Sigmoid colon (tissue), 7 donors: ENCODE data around the gene ARHGAP44. TPM values are rescaled to one million over a fixed set of nuclear protein-coding genes. Genes with fewer than 3 reads are reported as not detected.

Experiments
- DNase-seq: peaks from one replicate; pipeline ENCODE4 v3.0.0-alpha.2; 2019
- H3K27ac ChIP-seq, 4 donors: fragments of 200-600 bp; sonication (generic); one replicate each; pipeline ENCODE4 v1.5.1; 2016 to 2019; ENCODE audit warnings: mild to moderate bottlenecking in 1 of 4
- H3K27me3 ChIP-seq, 3 donors: fragments of 200-600 bp; sonication (generic); one replicate each; pipeline ENCODE4 v1.5.1; 2019; ENCODE audit warnings: mild to moderate bottlenecking in 1 of 3
- H3K36me3 ChIP-seq, 4 donors: fragments of 200-600 bp; sonication (generic); one replicate each; pipeline ENCODE4 v1.5.1; 2016 to 2019
- H3K4me1 ChIP-seq, 4 donors: fragments of 200-600 bp; sonication (generic); one replicate each; pipeline ENCODE4 v1.5.1; 2017 to 2019
- H3K4me3 ChIP-seq, 4 donors: fragments of 200-600 bp; sonication (generic); one replicate each; pipeline ENCODE4 v1.5.1; 2017 to 2019; ENCODE audit warnings: mild to moderate bottlenecking in 2 of 4, moderate library complexity in 1 of 4
- H3K9me3 ChIP-seq, 4 donors: fragments of 200-600 bp in 3 of 4; sonication (generic) in 3 of 4; one replicate each; pipeline versions ENCODE4 v1.5.1 to v1.6.1; 2013 to 2019
- CTCF ChIP-seq, 4 experiments: fragments of 450-650 bp in 3 of 4; fragments of 200-600 bp in 1 of 4; IDR thresholded peaks; one replicate each; pipeline ENCODE4 v1.5.1; 2016 to 2019; ENCODE audit warnings: antibody characterized with exemption in 4 of 4, mild to moderate bottlenecking in 3 of 4, moderate library complexity in 2 of 4
- EP300 ChIP-seq, 4 donors: sonication (generic); formaldehyde crosslinking; IDR thresholded peaks; one replicate each; pipeline ENCODE4 v1.6.1; 2017; ENCODE audit warnings: antibody characterized with exemption in 4 of 4
- POLR2A ChIP-seq, 2 donors: fragments of 450-650 bp; IDR thresholded peaks; one replicate each; pipeline ENCODE4 v1.6.1; 2016; ENCODE audit warnings: antibody characterized with exemption in 2 of 2, mild to moderate bottlenecking in 2 of 2, moderate library complexity in 2 of 2
- POLR2AphosphoS5 ChIP-seq, 4 donors: sonication (generic); formaldehyde crosslinking; IDR thresholded peaks; one replicate each; pipeline ENCODE4 v1.6.1; 2017; ENCODE audit warnings: antibody characterized with exemption in 4 of 4
- WGBS, 2 donors: extraction: QIAGEN DNeasy Blood & Tissue Kit; methylation state at CpG; one replicate each; pipeline ENCODE4 v1.1.7; 2013; 5-methylcytosine and 5-hydroxymethylcytosine counted together
- intact Hi-C: fragments of 100-400 bp; cut with DNase I; formaldehyde crosslinking; loops from one replicate; pipeline ENCODE4 v1.15.1; 2023
- polyA plus RNA-seq, 3 donors: library from polyadenylated mRNA; stranded (reverse); fragments of 200-250 nt; gene quantifications; one replicate each; pipeline ENCODE4 v1.2.3, GENCODE V29; 2013
- total RNA-seq, 4 donors: library from RNA; depleted of rRNA; stranded (reverse); fragments of >200 nt; gene quantifications; one replicate each; pipeline ENCODE4 v1.1.0, GENCODE V29; 2016
- donor health status: healthy with polysubstance abuse.
- donor health status: Bipolar disorder and iron deficiency.
- donor health status: healthy.

ARHGAP44 gene
- total and polyA plus RNA-seq, 7 donors, result 2.6 to 23.8 (median 6.4) TPM

GRCh38 chr17:12940699-12941098, 151.4 kb downstream of the ARHGAP44 start:
- no peaks in the 10 kb centered on the region for H3K9me3 ChIP-seq
- DNase-seq, result no peak
- no peaks in the 10 kb centered on the region for H3K4me1 ChIP-seq
- H3K27me3 ChIP-seq, result no peaks in the 10 kb centered on the region
- H3K36me3 ChIP-seq, result no peaks in the 10 kb centered on the region
- no peak overlapping the region for H3K27ac ChIP-seq
- intact Hi-C loops, result no loop called here
- WGBS, 2 donors, result 82 to 88% methylated on average over 2 of the region's 2 CpGs
- no peak for TF ChIP-seq POLR2A (IDR thresholded peaks at IDR 0.05)
- TF ChIP-seq EP300 (IDR thresholded peaks at IDR 0.05), result no peak
- TF ChIP-seq POLR2AphosphoS5 (IDR thresholded peaks at IDR 0.05), result no peak
- TF ChIP-seq CTCF (IDR thresholded peaks at IDR 0.05), result no peak
- H3K4me3 ChIP-seq, result no peak overlapping the region

- intact Hi-C loops, result no loop called here
These were observed 157.7 kb downstream of the ARHGAP44 start for GRCh38 chr17:12947047-12947446.

GRCh38 chr17:12952012-12952411, 162.7 kb downstream of the ARHGAP44 start:
- no peak for DNase-seq
- Histone ChIP-seq H3K27me3 (no peaks in the 10 kb centered on the region), H3K4me1 (no peaks in the 10 kb centered on the region), H3K27ac (no peak overlapping the region), H3K4me3 (no peak overlapping the region), H3K36me3 (peaks cover 0 to 9% (median 2%) of the 10 kb centered on the region in 4 donors), H3K9me3 (no peaks in the 10 kb centered on the region)
- intact Hi-C loops, result no loop called here
- 93 to 98% methylated on average over 4 of the region's 4 CpGs for WGBS, 2 donors
- no peak for TF ChIP-seq EP300 (IDR thresholded peaks at IDR 0.05)
- TF ChIP-seq POLR2AphosphoS5 (IDR thresholded peaks at IDR 0.05), result no peak
- TF ChIP-seq POLR2A (IDR thresholded peaks at IDR 0.05), result no peak
- TF ChIP-seq CTCF (IDR thresholded peaks at IDR 0.05), result no peak

More at GRCh38 chr17:12947047-12947446, 157.7 kb downstream of the ARHGAP44 start:
- WGBS, 2 donors, result 91 to 97% methylated on average over 4 of the region's 4 CpGs
- Histone ChIP-seq H3K4me3 (no peak overlapping the region), H3K27ac (no peak overlapping the region), H3K36me3 (no peaks in the 10 kb centered on the region), H3K27me3 (no peaks in the 10 kb centered on the region), H3K4me1 (no peaks in the 10 kb centered on the region), H3K9me3 (no peaks in the 10 kb centered on the region)
- no peak for TF ChIP-seq CTCF (IDR thresholded peaks at IDR 0.05)
- TF ChIP-seq POLR2A (IDR thresholded peaks at IDR 0.05), result no peak
- TF ChIP-seq EP300 (IDR thresholded peaks at IDR 0.05), result no peak
- TF ChIP-seq POLR2AphosphoS5 (IDR thresholded peaks at IDR 0.05), result no peak
- no peak for DNase-seq

- peaks cover 0 to 18% (median 5%) of the 10 kb centered on the region in 4 donors for H3K36me3 ChIP-seq
- intact Hi-C loops, result no loop called here
- WGBS, 2 donors, result 96 to 97% methylated on average over 13 of the region's 13 CpGs
- no peak for DNase-seq
- no peaks in the 10 kb centered on the region for H3K4me1 ChIP-seq
- no peak overlapping the region for H3K27ac ChIP-seq
- no peaks in the 10 kb centered on the region for H3K27me3 ChIP-seq
- H3K9me3 ChIP-seq, result no peaks in the 10 kb centered on the region
- TF ChIP-seq CTCF (IDR thresholded peaks at IDR 0.05) (no peak), POLR2AphosphoS5 (IDR thresholded peaks at IDR 0.05) (no peak), EP300 (IDR thresholded peaks at IDR 0.05) (no peak), POLR2A (IDR thresholded peaks at IDR 0.05) (no peak)
- no peak overlapping the region for H3K4me3 ChIP-seq
These were observed 163.9 kb downstream of the ARHGAP44 start for GRCh38 chr17:12953156-12953555.

GRCh38 chr17:12955521-12955920, 166.2 kb downstream of the ARHGAP44 start:
- intact Hi-C loops, result no loop called here
- no peak for TF ChIP-seq EP300 (IDR thresholded peaks at IDR 0.05)
- no peak for TF ChIP-seq CTCF (IDR thresholded peaks at IDR 0.05)
- TF ChIP-seq POLR2A (IDR thresholded peaks at IDR 0.05), result no peak
- no peak for TF ChIP-seq POLR2AphosphoS5 (IDR thresholded peaks at IDR 0.05)
- 91 to 92% methylated on average over 5 of the region's 5 CpGs for WGBS, 2 donors
- H3K36me3 ChIP-seq, result peaks cover 0 to 18% (median 5%) of the 10 kb centered on the region in 4 donors
- H3K27ac ChIP-seq, result no peak overlapping the region
- no peaks in the 10 kb centered on the region for H3K27me3 ChIP-seq
- DNase-seq, result no peak
- no peaks in the 10 kb centered on the region for H3K4me1 ChIP-seq
- H3K9me3 ChIP-seq, result no peaks in the 10 kb centered on the region
- H3K4me3 ChIP-seq, result no peak overlapping the region
